Astrocyte of the cerebellum (primary cell): ENCODE data around the gene ZFP42.

Source experiments
- DNase-seq: peaks from one replicate; pipeline ENCODE4 v3.0.0-alpha.2; 2011; ENCODE audit warnings: low read depth
- H3K4me3 ChIP-seq: 2 replicates; pipeline ENCODE4 v1.5.1; 2011; ENCODE audit warnings: mild to moderate bottlenecking, low read depth, low read length, moderate library complexity
- in situ Hi-C: cut with HindIII; loops from 2 replicates; pipeline ENCODE4 v1.10.0; 2017; ENCODE audit warnings: low sequenced_read_pairs
- TF ChIP-seq, protein P1 (sequence below): IDR thresholded peaks from 2 replicates; pipeline ENCODE4 v1.5.1; 2012; ENCODE audit warnings: low read length, low read depth, moderate library complexity, mild to moderate bottlenecking; ENCODE audit errors: missing control alignments

Gene ZFP42

DNA sequence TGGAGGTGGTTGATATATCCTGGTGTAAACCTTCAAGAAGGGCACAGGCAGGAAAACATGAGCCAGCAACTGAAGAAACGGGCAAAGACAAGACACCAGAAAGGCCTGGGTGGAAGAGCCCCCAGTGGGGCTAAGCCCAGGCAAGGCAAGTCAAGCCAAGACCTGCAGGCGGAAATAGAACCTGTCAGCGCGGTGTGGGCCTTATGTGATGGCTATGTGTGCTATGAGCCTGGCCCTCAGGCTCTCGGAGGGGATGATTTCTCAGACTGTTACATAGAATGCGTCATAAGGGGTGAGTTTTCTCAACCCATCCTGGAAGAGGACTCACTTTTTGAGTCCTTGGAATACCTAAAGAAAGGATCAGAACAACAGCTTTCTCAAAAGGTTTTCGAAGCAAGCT, 7.2 kb downstream of the ZFP42 start:
- no peak for DNase-seq
- H3K4me3 ChIP-seq: no peak overlapping the region
- TF ChIP-seq, protein P1, sequence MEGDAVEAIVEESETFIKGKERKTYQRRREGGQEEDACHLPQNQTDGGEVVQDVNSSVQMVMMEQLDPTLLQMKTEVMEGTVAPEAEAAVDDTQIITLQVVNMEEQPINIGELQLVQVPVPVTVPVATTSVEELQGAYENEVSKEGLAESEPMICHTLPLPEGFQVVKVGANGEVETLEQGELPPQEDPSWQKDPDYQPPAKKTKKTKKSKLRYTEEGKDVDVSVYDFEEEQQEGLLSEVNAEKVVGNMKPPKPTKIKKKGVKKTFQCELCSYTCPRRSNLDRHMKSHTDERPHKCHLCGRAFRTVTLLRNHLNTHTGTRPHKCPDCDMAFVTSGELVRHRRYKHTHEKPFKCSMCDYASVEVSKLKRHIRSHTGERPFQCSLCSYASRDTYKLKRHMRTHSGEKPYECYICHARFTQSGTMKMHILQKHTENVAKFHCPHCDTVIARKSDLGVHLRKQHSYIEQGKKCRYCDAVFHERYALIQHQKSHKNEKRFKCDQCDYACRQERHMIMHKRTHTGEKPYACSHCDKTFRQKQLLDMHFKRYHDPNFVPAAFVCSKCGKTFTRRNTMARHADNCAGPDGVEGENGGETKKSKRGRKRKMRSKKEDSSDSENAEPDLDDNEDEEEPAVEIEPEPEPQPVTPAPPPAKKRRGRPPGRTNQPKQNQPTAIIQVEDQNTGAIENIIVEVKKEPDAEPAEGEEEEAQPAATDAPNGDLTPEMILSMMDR: no peak
- in situ Hi-C loops: no loop called here

DNA sequence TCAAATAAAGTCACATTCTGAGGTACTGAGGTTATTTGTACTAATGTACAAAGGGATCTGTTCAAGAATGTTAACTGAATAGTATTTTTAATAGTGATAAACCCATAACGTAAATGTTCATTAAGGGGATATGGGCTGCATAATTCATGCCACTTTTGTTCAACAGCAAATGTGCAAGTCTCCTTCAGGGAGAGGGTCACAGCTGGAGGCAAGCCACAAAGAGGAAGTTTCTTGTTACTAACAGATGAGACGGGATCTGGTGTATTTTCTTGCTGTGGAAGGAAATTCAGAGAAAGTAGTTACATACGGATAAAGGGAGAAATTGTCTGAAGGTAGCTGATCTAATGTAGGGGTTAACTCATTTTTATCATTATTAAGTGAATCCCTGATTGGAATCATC, 10.0 kb downstream of the ZFP42 start:
- no peak for DNase-seq
- in situ Hi-C loops: no loop called here

DNA sequence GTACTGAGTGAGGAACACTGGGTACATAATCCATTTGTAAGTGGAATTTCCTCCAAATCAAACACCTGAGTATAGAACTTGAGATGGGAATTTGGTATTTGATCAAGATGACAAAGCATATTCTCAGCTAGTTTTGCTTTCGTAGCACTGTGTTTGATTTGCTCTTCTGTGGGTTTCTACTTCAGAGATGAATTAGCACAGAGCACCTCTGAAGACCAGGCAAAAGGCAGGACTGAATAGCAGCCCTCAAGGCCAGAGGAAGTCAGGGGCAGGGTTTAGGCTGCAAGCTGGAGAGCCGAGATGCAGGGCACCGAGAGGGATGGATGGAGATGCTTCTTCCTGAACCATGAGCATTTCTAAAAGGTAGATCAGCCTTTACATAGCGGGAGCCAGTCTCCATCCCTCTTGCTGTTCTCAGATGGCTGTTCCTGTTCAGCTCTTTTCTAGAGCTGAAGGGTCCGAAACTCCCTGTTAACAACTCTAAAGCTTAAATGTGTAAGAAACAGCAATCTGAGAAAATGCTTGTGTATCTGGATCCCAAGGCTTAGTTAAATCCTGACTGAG, 10.8 kb downstream of the ZFP42 start:
- TF ChIP-seq, protein P1: no peak
- in situ Hi-C loops: no loop called here
- DNase-seq: no peak
- H3K4me3 ChIP-seq: no peak overlapping the region

More for the DNA sequence above, 10.0 kb downstream of the ZFP42 start:
- TF ChIP-seq, protein P1: no peak
- H3K4me3 ChIP-seq: no peak overlapping the region

DNA sequence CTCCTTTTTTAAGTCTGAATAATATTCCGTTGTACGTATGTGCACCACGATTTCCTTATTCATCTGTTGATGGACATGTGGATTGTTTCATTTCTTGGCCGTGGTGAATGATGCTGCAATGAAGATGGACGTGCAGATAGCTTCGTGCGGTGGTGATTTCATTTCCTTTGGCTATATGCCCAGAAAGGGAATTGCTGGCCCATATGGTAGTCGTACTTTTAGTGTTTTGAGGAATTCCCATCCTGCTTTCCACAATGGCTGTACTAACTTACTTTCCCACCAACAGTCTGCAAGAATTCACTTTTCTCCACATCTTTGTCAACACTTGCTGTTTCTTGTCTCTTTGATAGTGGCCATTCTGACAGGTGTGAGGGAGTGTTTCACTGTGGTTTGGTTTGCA, 12.8 kb downstream of the ZFP42 start:
- TF ChIP-seq, protein P1: no peak
- in situ Hi-C loops: no loop called here
- no peak for DNase-seq
- H3K4me3 ChIP-seq: no peak overlapping the region

DNA sequence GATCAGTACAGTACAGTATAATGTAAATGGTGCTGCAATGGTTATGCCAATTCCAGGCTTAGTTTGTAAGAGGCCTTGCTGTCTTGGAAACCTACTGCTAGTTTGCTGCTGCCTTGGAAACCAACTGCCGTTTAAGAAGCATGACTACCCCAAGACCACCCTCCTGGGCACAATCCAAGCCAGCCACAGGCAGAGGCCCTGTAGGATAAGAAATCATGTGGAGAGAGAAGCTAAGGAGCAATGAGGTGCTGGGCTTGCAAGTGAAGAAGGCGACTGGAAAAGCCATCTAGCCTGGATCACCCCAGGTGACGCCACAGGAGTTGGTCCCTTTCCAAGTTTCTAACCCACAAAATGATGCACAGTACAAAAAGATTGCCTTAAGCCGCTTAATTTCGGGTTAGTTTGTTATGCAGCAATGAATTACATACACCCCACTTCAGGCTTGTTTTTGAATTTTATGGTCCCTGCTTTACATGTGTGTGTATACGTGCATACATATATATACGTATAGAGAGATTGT, 16.9 kb downstream of the ZFP42 start:
- TF ChIP-seq, protein P1: no peak
- in situ Hi-C loops: no loop called here
- no peak overlapping the region for H3K4me3 ChIP-seq
- DNase-seq: peak; percentile 9

DNA sequence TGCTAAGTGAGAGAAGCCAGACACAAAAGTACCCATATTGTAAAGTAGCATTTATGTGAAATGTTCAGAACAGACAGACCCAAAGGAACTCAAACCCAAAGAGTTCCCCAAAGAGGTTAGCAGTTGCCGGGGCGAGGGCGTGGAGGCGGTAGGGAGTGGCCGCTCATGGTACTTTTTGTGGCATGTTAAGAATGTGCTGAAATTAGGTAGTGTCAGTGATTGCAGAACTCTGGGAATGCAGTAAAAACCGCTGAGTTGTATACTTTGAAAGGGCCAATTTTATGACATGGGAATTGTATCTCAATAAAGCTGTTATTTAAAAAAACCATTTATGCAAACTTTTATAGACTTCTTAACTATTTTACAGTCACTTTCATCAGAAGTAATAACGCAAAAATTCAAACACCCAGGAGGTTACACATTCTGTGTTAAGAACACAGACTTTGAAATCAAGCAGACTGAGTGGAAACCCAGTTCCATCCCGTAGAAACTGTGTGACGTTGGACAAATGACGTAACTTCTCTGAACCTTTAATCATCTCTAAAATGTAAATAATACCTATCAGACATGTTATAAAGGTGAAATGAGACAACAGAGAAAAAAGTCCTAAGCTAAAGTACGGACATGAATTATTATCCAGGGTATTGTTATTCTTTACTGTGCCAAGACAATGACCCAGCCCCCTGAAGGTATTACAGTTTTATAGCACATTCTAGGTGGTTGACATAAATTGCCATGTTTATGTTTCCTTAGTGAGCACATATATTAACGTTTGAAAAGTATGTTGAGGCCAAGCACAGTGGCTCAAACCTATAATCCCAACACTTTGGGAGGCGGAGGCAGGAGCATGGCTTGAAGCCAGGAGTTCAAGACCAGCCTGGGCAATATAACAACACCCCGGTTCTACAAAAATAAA, 19.7 kb downstream of the ZFP42 start:
- in situ Hi-C loops: no loop called here

More for the DNA sequence above, 19.7 kb downstream of the ZFP42 start:
- TF ChIP-seq, protein P1: no peak
- DNase-seq: no peak
- H3K4me3 ChIP-seq: no peak overlapping the region
